Measurements from ENCODE around the gene LRRC8E.

DNA sequence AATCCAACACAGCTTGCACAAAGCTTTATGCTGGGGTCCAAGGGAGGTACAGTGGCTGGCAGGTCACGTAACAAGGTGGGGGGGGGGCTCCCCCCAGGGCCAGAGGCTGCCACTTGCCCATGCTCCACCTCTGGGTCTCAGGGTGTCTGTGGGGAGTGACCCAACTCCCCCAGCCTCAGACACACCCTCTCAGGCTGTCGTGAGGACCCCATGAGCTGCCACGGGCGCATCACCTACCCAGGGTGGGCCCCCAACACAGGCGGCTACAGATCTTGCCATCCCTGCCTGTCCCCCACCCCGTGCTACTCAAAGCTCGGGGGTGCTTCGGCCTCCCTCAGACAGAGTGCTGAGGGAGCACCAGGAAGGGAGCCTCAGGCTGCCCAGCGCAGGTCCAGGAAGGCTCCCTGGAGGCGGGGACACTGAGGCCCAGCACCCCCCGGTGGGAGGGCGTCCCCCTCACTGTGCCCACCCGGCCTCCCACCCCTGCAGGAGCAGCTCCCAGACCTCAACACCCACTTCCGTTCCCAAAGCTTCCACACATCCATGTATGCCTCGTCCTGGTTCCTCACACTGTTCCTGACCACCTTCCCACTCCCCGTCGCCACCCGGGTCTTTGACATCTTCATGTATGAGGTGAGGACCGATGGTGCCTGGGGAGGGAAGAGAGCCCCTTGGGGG is 37.2 kb upstream of the LRRC8E start:
- no peak for TF ChIP-seq EZH2 (IDR thresholded peaks at IDR 0.05; ENCODE audit: borderline replicate concordance, low read length)
- TF ChIP-seq, protein P1, sequence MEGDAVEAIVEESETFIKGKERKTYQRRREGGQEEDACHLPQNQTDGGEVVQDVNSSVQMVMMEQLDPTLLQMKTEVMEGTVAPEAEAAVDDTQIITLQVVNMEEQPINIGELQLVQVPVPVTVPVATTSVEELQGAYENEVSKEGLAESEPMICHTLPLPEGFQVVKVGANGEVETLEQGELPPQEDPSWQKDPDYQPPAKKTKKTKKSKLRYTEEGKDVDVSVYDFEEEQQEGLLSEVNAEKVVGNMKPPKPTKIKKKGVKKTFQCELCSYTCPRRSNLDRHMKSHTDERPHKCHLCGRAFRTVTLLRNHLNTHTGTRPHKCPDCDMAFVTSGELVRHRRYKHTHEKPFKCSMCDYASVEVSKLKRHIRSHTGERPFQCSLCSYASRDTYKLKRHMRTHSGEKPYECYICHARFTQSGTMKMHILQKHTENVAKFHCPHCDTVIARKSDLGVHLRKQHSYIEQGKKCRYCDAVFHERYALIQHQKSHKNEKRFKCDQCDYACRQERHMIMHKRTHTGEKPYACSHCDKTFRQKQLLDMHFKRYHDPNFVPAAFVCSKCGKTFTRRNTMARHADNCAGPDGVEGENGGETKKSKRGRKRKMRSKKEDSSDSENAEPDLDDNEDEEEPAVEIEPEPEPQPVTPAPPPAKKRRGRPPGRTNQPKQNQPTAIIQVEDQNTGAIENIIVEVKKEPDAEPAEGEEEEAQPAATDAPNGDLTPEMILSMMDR (conservative IDR thresholded peaks at IDR 0.05 in 1 of 2, IDR thresholded peaks at IDR 0.05 in 1 of 2; ENCODE audit: extremely low read depth in 1 of 2, insufficient read depth in 1 of 2, low read depth in 1 of 2, low read length in 2 of 2), result no peak

Data from mammary epithelial cell (primary cell).